ENCODE results near the gene BCORL1.

DNA sequence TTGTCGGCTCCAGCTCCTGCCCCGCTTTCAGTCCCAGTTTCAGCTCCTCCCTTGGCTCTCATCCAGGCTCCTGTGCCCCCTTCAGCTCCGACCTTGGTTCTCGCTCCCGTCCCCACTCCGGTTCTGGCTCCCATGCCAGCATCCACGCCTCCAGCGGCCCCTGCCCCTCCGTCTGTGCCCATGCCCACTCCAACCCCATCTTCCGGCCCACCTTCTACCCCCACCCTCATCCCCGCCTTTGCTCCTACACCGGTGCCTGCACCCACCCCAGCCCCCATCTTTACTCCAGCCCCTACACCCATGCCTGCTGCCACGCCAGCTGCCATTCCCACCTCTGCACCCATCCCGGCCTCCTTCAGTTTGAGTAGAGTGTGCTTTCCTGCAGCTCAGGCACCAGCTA, 31.2 kb downstream of the BCORL1 start:
- TF ChIP-seq, protein P1, sequence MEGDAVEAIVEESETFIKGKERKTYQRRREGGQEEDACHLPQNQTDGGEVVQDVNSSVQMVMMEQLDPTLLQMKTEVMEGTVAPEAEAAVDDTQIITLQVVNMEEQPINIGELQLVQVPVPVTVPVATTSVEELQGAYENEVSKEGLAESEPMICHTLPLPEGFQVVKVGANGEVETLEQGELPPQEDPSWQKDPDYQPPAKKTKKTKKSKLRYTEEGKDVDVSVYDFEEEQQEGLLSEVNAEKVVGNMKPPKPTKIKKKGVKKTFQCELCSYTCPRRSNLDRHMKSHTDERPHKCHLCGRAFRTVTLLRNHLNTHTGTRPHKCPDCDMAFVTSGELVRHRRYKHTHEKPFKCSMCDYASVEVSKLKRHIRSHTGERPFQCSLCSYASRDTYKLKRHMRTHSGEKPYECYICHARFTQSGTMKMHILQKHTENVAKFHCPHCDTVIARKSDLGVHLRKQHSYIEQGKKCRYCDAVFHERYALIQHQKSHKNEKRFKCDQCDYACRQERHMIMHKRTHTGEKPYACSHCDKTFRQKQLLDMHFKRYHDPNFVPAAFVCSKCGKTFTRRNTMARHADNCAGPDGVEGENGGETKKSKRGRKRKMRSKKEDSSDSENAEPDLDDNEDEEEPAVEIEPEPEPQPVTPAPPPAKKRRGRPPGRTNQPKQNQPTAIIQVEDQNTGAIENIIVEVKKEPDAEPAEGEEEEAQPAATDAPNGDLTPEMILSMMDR (IDR thresholded peaks at IDR 0.05), result no peak
- TF ChIP-seq POLR2A (IDR thresholded peaks at IDR 0.05; ENCODE audit: low read depth), result no peak
